ENCODE data around the gene ACSF3.

ACSF3 gene

GRCh38 chr16:89173174-89173921, 79.7 kb downstream of the ACSF3 start:
- DNase-seq (ENCODE audit: low spot score in 2 of 2), result no peak
- in situ Hi-C loops (cut with MboI; ENCODE audit: low sequenced_read_pairs), result no loop called here
- H3K27me3 ChIP-seq (ENCODE audit: low read depth), result peaks cover 3% of the 10 kb centered on the region; the same call in 1 of the 2 replicates
- H3K4me1 ChIP-seq, result peaks cover 3% of the 10 kb centered on the region
- no peaks in the 10 kb centered on the region for H3K36me3 ChIP-seq (replicated peaks)
- H3K9me3 ChIP-seq, result no peaks in the 10 kb centered on the region
- H3K4me3 ChIP-seq, result no peak overlapping the region

DNA sequence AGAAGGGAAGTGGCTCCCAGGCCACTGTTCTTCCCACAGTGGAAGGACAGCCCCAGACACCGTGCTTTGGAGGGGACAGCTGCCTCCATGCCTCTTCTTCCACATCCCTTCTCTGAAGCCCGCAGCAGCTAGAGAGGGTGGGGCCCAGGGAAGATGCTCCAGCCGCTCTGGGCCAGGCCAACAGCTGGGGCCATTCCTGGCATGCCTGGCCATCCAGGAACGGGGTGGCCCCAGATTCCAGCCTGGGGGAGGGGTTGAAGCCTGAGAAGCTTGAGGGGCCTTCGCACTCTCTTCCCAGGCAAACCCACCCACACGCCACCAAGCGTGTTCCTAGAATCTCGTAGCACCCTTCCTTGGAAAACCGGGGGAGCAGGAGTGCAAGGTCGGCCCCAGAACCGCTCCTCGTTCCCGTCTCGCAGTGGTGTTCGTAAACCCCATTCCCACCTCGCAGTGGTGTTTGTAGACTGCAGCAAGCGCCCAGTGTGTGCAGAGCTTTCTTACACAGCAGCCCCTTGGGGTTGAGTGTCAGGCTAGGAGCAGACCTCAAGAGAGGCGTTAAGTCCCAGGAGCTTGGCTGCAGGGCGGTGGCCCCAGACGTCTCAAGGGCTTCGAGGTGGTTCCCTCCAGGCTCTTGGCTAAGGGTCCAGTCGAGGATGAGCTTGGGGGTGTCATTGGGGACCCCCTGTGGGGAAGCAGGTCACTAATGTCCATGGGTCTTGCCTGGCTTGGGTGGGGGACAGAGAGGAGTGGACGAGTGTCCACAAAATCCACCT, 80.6 kb downstream of the ACSF3 start:
- Histone ChIP-seq H3K36me3 (replicated peaks) (no peaks in the 10 kb centered on the region), H3K4me3 (no peak overlapping the region), H3K4me1 (peaks cover 3% of the 10 kb centered on the region), H3K27me3 (ENCODE audit: low read depth) (peaks cover 3% of the 10 kb centered on the region; the same call in 1 of the 2 replicates), H3K9me3 (no peaks in the 10 kb centered on the region)
- DNase-seq (ENCODE audit: low spot score in 2 of 2), result no peak
- in situ Hi-C loops (cut with MboI; ENCODE audit: low sequenced_read_pairs), result no loop called here

GRCh38 chr16:89174877-89175276, 81.2 kb downstream of the ACSF3 start:
- H3K27me3 ChIP-seq (ENCODE audit: low read depth), result peaks cover 3% of the 10 kb centered on the region; the same call in 1 of the 2 replicates
- H3K4me1 ChIP-seq, result peaks cover 3% of the 10 kb centered on the region
- H3K4me3 ChIP-seq, result no peak overlapping the region
- H3K36me3 ChIP-seq (replicated peaks), result no peaks in the 10 kb centered on the region
- DNase-seq (ENCODE audit: low spot score in 2 of 2), result no peak
- H3K9me3 ChIP-seq, result no peaks in the 10 kb centered on the region
- in situ Hi-C loops (cut with MboI; ENCODE audit: low sequenced_read_pairs), result no loop called here

DNA sequence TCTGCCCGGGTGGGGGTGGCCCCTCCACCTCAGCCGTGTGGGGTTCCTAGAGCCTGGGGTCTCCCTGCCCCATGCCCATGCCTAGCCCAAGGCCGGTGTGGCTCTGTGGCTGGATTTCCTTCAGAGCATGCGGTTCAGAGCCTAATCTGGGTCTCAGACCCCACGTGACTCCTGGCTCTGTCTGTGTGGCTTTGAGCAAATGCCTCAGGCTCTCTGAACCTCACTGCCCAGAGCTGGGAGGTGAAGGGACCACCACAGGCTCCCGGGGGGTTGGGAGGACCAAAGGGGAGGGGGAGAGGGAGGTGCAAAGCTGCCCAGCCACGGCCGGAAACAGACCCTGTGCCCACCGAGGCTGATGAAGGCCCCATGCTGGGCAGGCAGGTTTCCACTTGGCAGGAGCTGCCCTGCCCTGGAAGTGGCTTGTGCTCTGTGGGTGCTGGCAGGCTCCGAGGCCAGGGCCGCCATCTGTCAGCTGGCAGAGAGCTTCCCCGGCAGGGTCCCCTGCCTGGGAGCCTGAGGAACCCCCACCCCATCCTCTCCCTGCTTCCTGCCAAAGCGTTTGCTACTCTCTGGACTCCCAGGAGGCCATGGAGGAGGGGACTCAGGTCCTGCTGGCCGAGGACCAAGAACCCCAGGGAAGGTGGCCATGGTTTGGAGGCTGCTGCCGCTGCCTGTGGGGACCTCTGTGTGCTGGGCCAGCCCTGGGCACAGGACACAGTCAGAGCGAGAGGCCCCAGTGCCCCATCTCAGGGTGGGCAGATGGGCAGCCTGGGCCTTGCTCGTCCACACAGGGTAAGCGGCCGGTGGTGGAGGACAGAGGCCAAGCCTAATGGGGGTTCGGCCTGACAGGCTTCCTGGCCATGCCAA, 81.9 kb downstream of the ACSF3 start:
- Histone ChIP-seq H3K4me1 (peaks cover 3% of the 10 kb centered on the region), H3K27me3 (ENCODE audit: low read depth) (peaks cover 3% of the 10 kb centered on the region; the same call in 1 of the 2 replicates), H3K36me3 (replicated peaks) (no peaks in the 10 kb centered on the region), H3K9me3 (no peaks in the 10 kb centered on the region), H3K4me3 (no peak overlapping the region)
- no peak for DNase-seq (ENCODE audit: low spot score in 2 of 2)
- in situ Hi-C loops (cut with MboI; ENCODE audit: low sequenced_read_pairs), result no loop called here

- in situ Hi-C loops (cut with MboI; ENCODE audit: low sequenced_read_pairs), result no loop called here
- H3K4me1 ChIP-seq, result no peaks in the 10 kb centered on the region; the same call in 1 of the 2 replicates
- H3K4me3 ChIP-seq, result no peak overlapping the region
- H3K27me3 ChIP-seq (ENCODE audit: low read depth), result peaks cover 3% of the 10 kb centered on the region; the same call in 1 of the 2 replicates
- DNase-seq (ENCODE audit: low spot score in 2 of 2), result no peak
- H3K36me3 ChIP-seq (replicated peaks), result no peaks in the 10 kb centered on the region
- no peaks in the 10 kb centered on the region for H3K9me3 ChIP-seq
These were observed 82.6 kb downstream of the ACSF3 start for GRCh38 chr16:89176147-89176690.

- in situ Hi-C loops (cut with MboI; ENCODE audit: low sequenced_read_pairs), result no loop called here
- H3K9me3 ChIP-seq, result no peaks in the 10 kb centered on the region
- no peaks in the 10 kb centered on the region; the same call in 1 of the 2 replicates for H3K4me1 ChIP-seq
- peaks cover 3% of the 10 kb centered on the region; the same call in 1 of the 2 replicates for H3K27me3 ChIP-seq (ENCODE audit: low read depth)
- no peaks in the 10 kb centered on the region for H3K36me3 ChIP-seq (replicated peaks)
- no peak for DNase-seq (ENCODE audit: low spot score in 2 of 2)
- no peak overlapping the region for H3K4me3 ChIP-seq
These were observed 83.1 kb downstream of the ACSF3 start for GRCh38 chr16:89176717-89177116.

DNA sequence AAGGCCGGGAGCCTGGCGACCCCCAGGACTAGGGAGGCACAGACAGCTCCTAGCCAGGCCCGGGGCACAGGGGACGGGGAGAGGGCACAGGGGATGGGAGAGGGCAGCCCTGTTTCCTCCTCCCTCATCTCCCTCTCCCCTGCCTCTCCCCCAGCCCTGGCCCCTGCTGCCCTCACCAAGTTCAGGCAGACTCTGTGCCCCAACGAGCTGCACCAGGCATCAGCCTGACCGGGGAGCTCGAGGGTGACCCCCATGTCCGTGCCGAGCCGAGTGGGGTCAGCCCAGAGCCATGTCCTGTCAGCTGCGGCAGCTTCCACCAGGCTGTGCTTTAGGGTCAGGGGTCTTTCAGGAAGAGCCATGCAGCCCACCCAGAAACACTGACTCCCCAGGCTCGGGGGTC, 83.8 kb downstream of the ACSF3 start:
- no peaks in the 10 kb centered on the region for H3K4me1 ChIP-seq
- DNase-seq (ENCODE audit: low spot score in 2 of 2), result no peak
- in situ Hi-C loops (cut with MboI; ENCODE audit: low sequenced_read_pairs), result no loop called here

GRCh38 chr16:89178453-89179147, 84.9 kb downstream of the ACSF3 start:
- Histone ChIP-seq H3K9me3 (no peaks in the 10 kb centered on the region), H3K27me3 (ENCODE audit: low read depth) (no peaks in the 10 kb centered on the region), H3K4me3 (no peak overlapping the region), H3K4me1 (no peaks in the 10 kb centered on the region), H3K36me3 (replicated peaks) (no peaks in the 10 kb centered on the region)
- no peak for DNase-seq (ENCODE audit: low spot score in 2 of 2)
- in situ Hi-C loops (cut with MboI; ENCODE audit: low sequenced_read_pairs), result no loop called here

More for the DNA sequence above, 83.8 kb downstream of the ACSF3 start:
- Histone ChIP-seq H3K27me3 (ENCODE audit: low read depth) (peaks cover 3% of the 10 kb centered on the region; the same call in 1 of the 2 replicates), H3K36me3 (replicated peaks) (no peaks in the 10 kb centered on the region), H3K9me3 (no peaks in the 10 kb centered on the region), H3K4me3 (no peak overlapping the region)

DNA sequence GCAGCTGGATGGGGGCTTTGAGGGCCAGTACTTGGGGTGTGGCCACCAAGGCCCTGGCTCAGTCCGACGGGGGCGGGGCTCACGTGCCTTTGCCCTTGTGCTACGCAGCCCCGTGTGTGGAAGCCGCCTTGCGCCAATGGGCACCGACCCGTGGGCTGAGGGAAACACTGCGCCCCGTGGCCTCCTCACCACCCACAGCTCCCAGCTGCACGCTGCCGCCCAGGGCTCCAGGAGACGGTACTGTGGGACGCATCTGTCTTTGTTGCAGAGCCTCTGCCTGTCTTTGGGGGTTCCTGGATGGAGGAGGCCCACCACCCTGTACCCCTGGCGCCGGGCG, 85.5 kb downstream of the ACSF3 start:
- no peaks in the 10 kb centered on the region for H3K9me3 ChIP-seq
- in situ Hi-C loops (cut with MboI; ENCODE audit: low sequenced_read_pairs), result no loop called here
- no peaks in the 10 kb centered on the region for H3K36me3 ChIP-seq (replicated peaks)
- H3K4me3 ChIP-seq, result no peak overlapping the region
- no peak for DNase-seq (ENCODE audit: low spot score in 2 of 2)
- no peaks in the 10 kb centered on the region for H3K27me3 ChIP-seq (ENCODE audit: low read depth)
- no peaks in the 10 kb centered on the region for H3K4me1 ChIP-seq

DNA sequence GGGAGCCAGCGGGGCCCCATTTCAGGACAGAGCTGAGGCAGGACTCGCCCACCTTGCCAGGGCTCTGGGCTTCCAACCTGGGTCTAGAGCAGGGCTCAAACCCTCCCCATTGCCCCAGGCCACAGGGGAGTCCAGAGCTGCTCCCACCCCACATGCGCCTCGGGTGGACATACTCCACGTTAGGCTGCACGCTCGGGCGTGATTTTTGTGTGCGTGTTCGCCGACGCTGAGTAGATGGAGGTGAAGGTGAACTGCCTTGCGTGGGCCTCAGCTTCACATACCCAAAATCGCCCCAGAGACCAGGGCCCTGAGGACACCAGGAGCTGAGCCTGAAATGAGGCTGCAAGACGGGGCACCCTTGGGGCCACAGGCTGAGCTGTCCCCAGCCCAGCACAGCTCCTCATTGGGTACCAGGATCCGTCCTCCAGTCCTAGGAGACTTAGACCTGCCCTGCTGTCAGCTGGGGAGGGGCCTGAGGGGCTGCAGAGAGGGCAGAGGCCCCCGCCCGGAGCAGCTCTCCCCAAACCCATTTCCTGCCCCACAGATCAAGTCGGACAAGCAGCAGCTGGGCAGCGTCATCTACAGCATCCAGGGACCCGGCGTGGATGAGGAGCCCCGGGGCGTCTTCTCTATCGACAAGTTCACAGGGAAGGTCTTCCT, 86.1 kb downstream of the ACSF3 start:
- no peaks in the 10 kb centered on the region for H3K36me3 ChIP-seq (replicated peaks)
- no peaks in the 10 kb centered on the region for H3K9me3 ChIP-seq
- H3K4me3 ChIP-seq, result no peak overlapping the region
- H3K27me3 ChIP-seq (ENCODE audit: low read depth), result no peaks in the 10 kb centered on the region
- DNase-seq (ENCODE audit: low spot score in 2 of 2), result no peak
- no peaks in the 10 kb centered on the region for H3K4me1 ChIP-seq
- in situ Hi-C loops (cut with MboI; ENCODE audit: low sequenced_read_pairs), result no loop called here

DNA sequence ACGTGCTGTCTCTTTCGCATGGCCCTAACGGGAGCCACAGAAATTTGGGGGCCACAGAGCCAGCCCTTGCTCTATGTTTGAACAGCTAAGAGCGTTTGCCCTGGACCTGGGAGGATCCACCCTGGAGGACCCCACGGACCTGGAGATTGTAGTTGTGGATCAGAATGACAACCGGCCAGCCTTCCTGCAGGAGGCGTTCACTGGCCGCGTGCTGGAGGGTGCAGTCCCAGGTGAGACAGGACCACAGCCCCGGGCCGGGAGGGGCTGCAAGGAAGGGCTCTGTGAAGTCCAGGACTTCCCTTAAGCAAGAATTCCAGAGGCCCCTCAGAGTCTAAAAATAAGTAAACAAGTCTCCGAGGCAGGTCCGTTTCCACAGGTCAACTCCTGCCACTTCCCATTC, 89.8 kb downstream of the ACSF3 start:
- DNase-seq (ENCODE audit: low spot score in 2 of 2), result no peak

DNA sequence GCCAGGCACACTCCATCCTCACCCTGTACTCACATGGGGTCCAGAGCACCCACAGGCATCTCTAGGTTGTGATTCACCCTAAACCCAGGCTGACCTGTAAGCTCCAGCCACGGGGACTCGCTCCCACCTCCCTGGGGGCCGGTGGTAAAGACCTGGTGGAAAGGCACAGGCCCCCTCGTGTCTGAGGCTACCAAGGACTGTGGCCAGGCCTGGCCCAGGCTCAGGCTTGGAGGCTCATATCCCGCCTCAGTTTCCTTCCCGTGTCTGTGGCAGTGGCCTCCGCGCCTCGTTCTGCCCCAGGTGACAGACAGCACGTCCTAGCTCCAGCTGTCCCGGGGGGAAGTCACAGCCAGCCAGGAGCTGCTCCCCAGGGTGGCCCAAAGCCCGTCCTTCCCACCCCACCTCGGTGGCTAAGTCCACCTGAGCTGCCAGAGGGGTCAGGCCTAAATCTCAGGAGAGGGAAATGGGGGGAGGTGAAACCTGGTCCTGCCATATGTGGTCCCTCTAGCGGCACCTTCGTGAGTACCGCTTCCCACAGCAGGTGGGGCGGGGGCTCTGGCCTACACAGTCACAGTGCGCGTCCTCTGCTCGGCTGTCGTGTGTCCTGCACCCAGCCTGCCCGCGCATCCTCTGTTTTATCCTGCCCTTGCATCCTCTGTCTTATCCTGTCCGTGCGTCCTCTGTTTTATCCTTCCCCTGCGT, 90.5 kb downstream of the ACSF3 start:
- in situ Hi-C loops (cut with MboI; ENCODE audit: low sequenced_read_pairs), result no loop called here
- DNase-seq (ENCODE audit: low spot score in 2 of 2), result no peak
- Histone ChIP-seq H3K9me3 (no peaks in the 10 kb centered on the region), H3K4me3 (no peak overlapping the region), H3K4me1 (no peaks in the 10 kb centered on the region), H3K36me3 (replicated peaks) (no peaks in the 10 kb centered on the region), H3K27me3 (ENCODE audit: low read depth) (no peaks in the 10 kb centered on the region)

More for the DNA sequence above, 89.8 kb downstream of the ACSF3 start:
- in situ Hi-C loops (cut with MboI; ENCODE audit: low sequenced_read_pairs), result no loop called here
- Histone ChIP-seq H3K27me3 (ENCODE audit: low read depth) (no peaks in the 10 kb centered on the region), H3K9me3 (no peaks in the 10 kb centered on the region), H3K36me3 (replicated peaks) (no peaks in the 10 kb centered on the region), H3K4me1 (no peaks in the 10 kb centered on the region), H3K4me3 (no peak overlapping the region)
